Stimulated activated CD4-positive, alpha-beta T cell treated with anti-CD3 and anti-CD28 coated beads, Interleukin-1b, Interleukin-23, amount 100 ng/mL, for 1 hour (primary cell): ENCODE data around the gene TMEM33.
"Not testable (repeated sequence)": the region's sequence is repeated elsewhere in the genome, so short reads cannot be mapped to it uniquely, and the experiment has no call there.

Experiments
- DNase-seq, 2 donors: peaks; one replicate each; pipeline ENCODE4 v3.0.0-alpha.2; 2020; ENCODE audit warnings: low read depth in 2 of 2

Gene TMEM33

GRCh38 chr4:41934901-41935651, at the start of gene TMEM33:
Gene TMEM33, plus strand, starts transcription at chr4:41935429. Its CDS starts 56 bp downstream, at chr4:41935485.
- peak; percentile 33 to 53 for DNase-seq

GRCh38 chr4:41885456-41885855, 49.8 kb upstream of the TMEM33 start:
- DNase-seq, result no peak

- no peak for DNase-seq
These were observed 48.0 kb upstream of the TMEM33 start for GRCh38 chr4:41887277-41887676.

- DNase-seq, result peak; percentile 12 to 19
These were observed 47.2 kb upstream of the TMEM33 start for GRCh38 chr4:41887821-41888686.

GRCh38 chr4:41888687-41889074, 46.5 kb upstream of the TMEM33 start:
- no peak for DNase-seq

GRCh38 chr4:41889317-41889716, 45.9 kb upstream of the TMEM33 start:
- DNase-seq, result no peak

GRCh38 chr4:41890085-41890484, 45.1 kb upstream of the TMEM33 start:
- DNase-seq, result no peak

- no peak for DNase-seq
These were observed 38.6 kb upstream of the TMEM33 start for GRCh38 chr4:41896648-41897047.

GRCh38 chr4:41897698-41898097, 37.5 kb upstream of the TMEM33 start:
- no peak for DNase-seq

GRCh38 chr4:41909136-41909535, 26.1 kb upstream of the TMEM33 start:
- not testable (repeated sequence) for DNase-seq

- DNase-seq, result no peak
These were observed 22.7 kb upstream of the TMEM33 start for GRCh38 chr4:41912546-41912945.

- no peak for DNase-seq
These were observed 21.7 kb upstream of the TMEM33 start for GRCh38 chr4:41913509-41913908.

- no peak for DNase-seq
These were observed 17.0 kb upstream of the TMEM33 start for GRCh38 chr4:41918278-41918677.

- DNase-seq, result not testable (repeated sequence)
These were observed 14.8 kb upstream of the TMEM33 start for GRCh38 chr4:41920416-41920815.

- DNase-seq, result no peak
These were observed 13.8 kb upstream of the TMEM33 start for GRCh38 chr4:41921476-41921875.

GRCh38 chr4:41927796-41928499, 7.3 kb upstream of the TMEM33 start:
- no peak for DNase-seq

- no peak for DNase-seq
These were observed 4.9 kb upstream of the TMEM33 start for GRCh38 chr4:41930139-41930831.

- no peak for DNase-seq
These were observed 2.2 kb upstream of the TMEM33 start for GRCh38 chr4:41932988-41933387.

GRCh38 chr4:41933997-41934503, 1.2 kb upstream of the TMEM33 start:
- no peak for DNase-seq

GRCh38 chr4:41934514-41934900, 722 bp upstream of the TMEM33 start:
- no peak for DNase-seq

- DNase-seq, result peak in 1 of 2 donors; percentile 4
These were observed 408 bp downstream of the TMEM33 start for GRCh38 chr4:41935652-41936021.
